Stimulated activated CD4-positive, alpha-beta T cell treated with anti-CD3 and anti-CD28 coated beads, Interleukin-4, amount 100 ng/mL, for 48 hours (primary cell): Measurements from ENCODE around the gene EPHB2.

ENCODE experiments used
- DNase-seq, 2 donors: peaks; one replicate each; pipeline ENCODE4 v3.0.0-alpha.2; 2020; ENCODE audit warnings: low read depth in 2 of 2

Gene EPHB2

GRCh38 chr1:22780696-22781095, 70.1 kb downstream of the EPHB2 start:
- DNase-seq: no peak

GRCh38 chr1:22781483-22781882, 70.8 kb downstream of the EPHB2 start:
- no peak for DNase-seq

GRCh38 chr1:22782406-22782805, 71.8 kb downstream of the EPHB2 start:
- no peak for DNase-seq

GRCh38 chr1:22784317-22784716, 73.7 kb downstream of the EPHB2 start:
- no peak for DNase-seq

GRCh38 chr1:22784737-22785136, 74.1 kb downstream of the EPHB2 start:
- no peak for DNase-seq

- no peak for DNase-seq
Observed at GRCh38 chr1:22786101-22786500, 75.5 kb downstream of the EPHB2 start.

- DNase-seq: no peak
Observed at GRCh38 chr1:22786719-22787489, 76.3 kb downstream of the EPHB2 start.

- DNase-seq: no peak
Observed at GRCh38 chr1:22787636-22788035, 77.0 kb downstream of the EPHB2 start.

- no peak for DNase-seq
Observed at GRCh38 chr1:22788254-22788661, 77.6 kb downstream of the EPHB2 start.

GRCh38 chr1:22789356-22789994, 78.8 kb downstream of the EPHB2 start:
- no peak for DNase-seq

GRCh38 chr1:22790232-22791008, 79.8 kb downstream of the EPHB2 start:
- no peak for DNase-seq

GRCh38 chr1:22791831-22792347, 81.2 kb downstream of the EPHB2 start:
- DNase-seq: no peak

- DNase-seq: no peak
Observed at GRCh38 chr1:22792396-22793160, 81.9 kb downstream of the EPHB2 start.

- DNase-seq: no peak
Observed at GRCh38 chr1:22793647-22794046, 83.0 kb downstream of the EPHB2 start.

GRCh38 chr1:22794647-22795365, 84.2 kb downstream of the EPHB2 start:
- no peak for DNase-seq

- DNase-seq: no peak
Observed at GRCh38 chr1:22795366-22795714, 84.7 kb downstream of the EPHB2 start.

GRCh38 chr1:22796642-22797041, 86.0 kb downstream of the EPHB2 start:
- DNase-seq: no peak

GRCh38 chr1:22798083-22798482, 87.4 kb downstream of the EPHB2 start:
- no peak for DNase-seq

GRCh38 chr1:22799971-22800370, 89.3 kb downstream of the EPHB2 start:
- no peak for DNase-seq

GRCh38 chr1:22800629-22801028, 90.0 kb downstream of the EPHB2 start:
- no peak for DNase-seq

GRCh38 chr1:22801347-22801746, 90.7 kb downstream of the EPHB2 start:
- DNase-seq: no peak
